Colonic mucosa (tissue), 4 donors: ENCODE results near the gene SLMAP. TPM values are rescaled to one million over a fixed set of nuclear protein-coding genes. Genes with fewer than 3 reads are reported as not detected.
A peak's percentile ranks its signal among the peaks of the same experiment; 100 is the strongest.

Source experiments
- DNase-seq: peaks from one replicate; pipeline ENCODE4 v3.0.0-alpha.2; 2020
- H3K27ac ChIP-seq: fragments of 200-600 bp; one replicate; pipeline ENCODE4 v1.8.0; 2021
- H3K27me3 ChIP-seq: fragments of 200-600 bp; one replicate; pipeline ENCODE4 v1.8.0; 2021
- H3K36me3 ChIP-seq: fragments of 200-600 bp; one replicate; pipeline ENCODE4 v1.8.0; 2021
- H3K4me1 ChIP-seq: fragments of 200-600 bp; one replicate; pipeline ENCODE4 v1.8.0; 2021; ENCODE audit warnings: mild to moderate bottlenecking
- H3K4me3 ChIP-seq: fragments of 200-600 bp; one replicate; pipeline ENCODE4 v1.8.0; 2021
- H3K9ac ChIP-seq, 2 donors: one replicate each; pipeline ENCODE4 v1.7.0; 2013; ENCODE audit warnings: control low read depth in 2 of 2, low read depth in 2 of 2, low read length in 2 of 2
- H3K9me3 ChIP-seq: fragments of 200-600 bp; one replicate; pipeline ENCODE4 v1.8.0; 2021
- intact Hi-C: fragments of 100-400 bp; cut with DNase I; formaldehyde crosslinking; loops from one replicate; pipeline ENCODE4 v1.14.1; 2022
- total RNA-seq, 2 donors: library from RNA; stranded (reverse); fragmentation: NEBNext Ultra II Directional in 1 of 2; extraction: Animal tissue kit (Norgen Biotek cat#: 25700) in 1 of 2; gene quantifications; one replicate each; pipeline ENCODE4 v1.2.1, GENCODE V29; 2021
- TF ChIP-seq, protein P1 (sequence below): fragments of 200-600 bp; IDR thresholded peaks from one replicate; pipeline ENCODE4 v1.8.0; 2022; ENCODE audit warnings: antibody characterized with exemption, mild to moderate bottlenecking
- donor health status: healthy.
- donor health status: DM: no; HTN: no; CAD: no.
- donor health status: DM: no; HTN: no; CAD: no.

SLMAP gene
- total RNA-seq, 2 donors from 2014 or later = 81.1 to 124 TPM

DNA sequence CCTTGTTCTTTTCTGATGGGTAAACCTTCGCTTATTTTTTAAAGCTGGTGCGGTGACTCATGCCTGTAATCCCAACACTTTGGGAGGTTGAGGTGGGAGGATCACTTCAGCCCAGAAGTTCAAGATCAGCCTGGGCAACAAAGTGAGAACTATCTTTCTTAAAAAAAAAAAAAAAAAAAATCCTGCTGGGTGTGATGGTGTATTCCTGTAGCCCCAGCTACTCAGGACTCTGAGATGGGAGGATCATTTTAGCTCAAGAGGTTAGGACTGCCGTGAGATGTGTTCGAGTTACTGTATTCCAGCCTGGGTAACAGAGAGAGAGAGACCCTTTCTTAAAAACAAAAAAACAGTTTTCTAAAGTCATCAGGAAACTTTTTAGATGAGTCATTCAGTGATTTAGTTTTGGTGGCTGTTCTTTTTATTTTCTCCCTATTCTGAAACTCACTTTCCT, 37.7 kb downstream of the SLMAP start:
- H3K4me1 ChIP-seq = no peaks in the 10 kb centered on the region
- H3K27me3 ChIP-seq = no peaks in the 10 kb centered on the region
- H3K4me3 ChIP-seq = no peak overlapping the region
- H3K27ac ChIP-seq = no peak overlapping the region
- H3K9ac ChIP-seq = no peak overlapping the region
- intact Hi-C loops = no loop called here
- TF ChIP-seq, protein P1, sequence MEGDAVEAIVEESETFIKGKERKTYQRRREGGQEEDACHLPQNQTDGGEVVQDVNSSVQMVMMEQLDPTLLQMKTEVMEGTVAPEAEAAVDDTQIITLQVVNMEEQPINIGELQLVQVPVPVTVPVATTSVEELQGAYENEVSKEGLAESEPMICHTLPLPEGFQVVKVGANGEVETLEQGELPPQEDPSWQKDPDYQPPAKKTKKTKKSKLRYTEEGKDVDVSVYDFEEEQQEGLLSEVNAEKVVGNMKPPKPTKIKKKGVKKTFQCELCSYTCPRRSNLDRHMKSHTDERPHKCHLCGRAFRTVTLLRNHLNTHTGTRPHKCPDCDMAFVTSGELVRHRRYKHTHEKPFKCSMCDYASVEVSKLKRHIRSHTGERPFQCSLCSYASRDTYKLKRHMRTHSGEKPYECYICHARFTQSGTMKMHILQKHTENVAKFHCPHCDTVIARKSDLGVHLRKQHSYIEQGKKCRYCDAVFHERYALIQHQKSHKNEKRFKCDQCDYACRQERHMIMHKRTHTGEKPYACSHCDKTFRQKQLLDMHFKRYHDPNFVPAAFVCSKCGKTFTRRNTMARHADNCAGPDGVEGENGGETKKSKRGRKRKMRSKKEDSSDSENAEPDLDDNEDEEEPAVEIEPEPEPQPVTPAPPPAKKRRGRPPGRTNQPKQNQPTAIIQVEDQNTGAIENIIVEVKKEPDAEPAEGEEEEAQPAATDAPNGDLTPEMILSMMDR = no peak
- DNase-seq = no peak
- H3K36me3 ChIP-seq = no peaks in the 10 kb centered on the region
- H3K9me3 ChIP-seq = no peaks in the 10 kb centered on the region

DNA sequence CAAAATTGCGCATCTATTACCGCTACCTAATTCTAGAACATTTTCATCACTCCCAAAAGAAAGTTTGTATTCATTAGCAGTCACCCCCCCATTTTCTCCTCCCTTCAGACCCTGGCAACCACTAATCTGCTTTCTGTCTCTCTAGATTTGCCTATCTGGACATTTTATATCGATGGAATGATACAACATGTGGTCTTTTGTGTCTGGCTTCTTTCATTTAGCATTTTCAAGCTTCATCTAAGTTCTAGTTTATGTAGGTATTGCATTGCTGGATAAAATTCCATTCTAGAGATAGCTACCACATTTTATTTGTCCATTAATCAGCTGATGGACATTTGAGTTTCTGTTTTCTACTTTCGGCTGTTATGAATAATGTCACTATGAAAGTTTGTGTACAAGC, 38.4 kb downstream of the SLMAP start:
- no peak for DNase-seq
- H3K27me3 ChIP-seq = no peaks in the 10 kb centered on the region
- H3K4me3 ChIP-seq = no peak overlapping the region
- no peak overlapping the region for H3K27ac ChIP-seq
- TF ChIP-seq, protein P1 = no peak
- H3K36me3 ChIP-seq = no peaks in the 10 kb centered on the region
- no peaks in the 10 kb centered on the region for H3K9me3 ChIP-seq
- H3K4me1 ChIP-seq = peaks cover 5% of the 10 kb centered on the region
- no peak overlapping the region for H3K9ac ChIP-seq
- intact Hi-C loops = no loop called here

DNA sequence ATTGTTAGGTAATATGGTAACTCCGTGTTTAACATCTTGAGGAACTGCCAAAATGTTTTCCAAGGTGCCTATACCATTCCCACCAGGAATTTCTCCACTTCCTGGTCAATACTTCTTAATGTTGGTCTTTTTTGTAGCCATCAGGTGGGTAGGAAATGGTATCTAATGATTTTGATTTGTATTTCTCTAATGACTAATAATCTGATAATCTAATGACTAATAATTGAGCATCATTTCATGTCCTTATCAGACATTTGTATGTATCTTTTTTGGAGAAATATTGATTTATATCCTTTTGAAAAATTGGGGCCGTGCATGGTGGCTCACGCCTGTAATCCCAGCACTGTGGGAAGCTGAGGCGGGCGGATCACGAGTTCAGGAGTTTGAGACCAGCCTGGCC, 38.8 kb downstream of the SLMAP start:
- Histone ChIP-seq H3K4me3 (no peak overlapping the region), H3K27ac (no peak overlapping the region), H3K4me1 (peaks cover 5% of the 10 kb centered on the region), H3K36me3 (no peaks in the 10 kb centered on the region), H3K9me3 (no peaks in the 10 kb centered on the region), H3K27me3 (no peaks in the 10 kb centered on the region), H3K9ac (no peak overlapping the region)
- intact Hi-C loops = no loop called here
- no peak for DNase-seq
- TF ChIP-seq, protein P1 = no peak

DNA sequence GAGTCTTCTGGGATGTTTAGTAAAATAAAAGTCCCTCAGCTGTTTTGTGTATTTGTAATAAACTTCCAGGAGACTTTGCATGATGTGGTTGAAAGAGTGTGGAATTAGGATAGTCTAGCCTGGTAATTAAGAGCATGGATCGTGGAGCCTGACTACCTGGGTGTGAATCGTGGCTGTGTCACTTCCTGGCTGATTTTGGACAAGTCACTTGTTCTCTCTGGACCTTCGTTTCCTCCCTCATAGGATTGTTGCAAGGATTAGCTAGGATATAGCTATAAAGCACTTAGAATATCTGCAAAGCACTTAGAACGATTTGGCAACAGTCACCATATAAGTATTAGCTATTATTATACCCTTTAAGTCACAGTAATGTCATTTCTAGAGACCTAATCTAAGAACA, 40.2 kb downstream of the SLMAP start:
- Histone ChIP-seq H3K27ac (no peak overlapping the region), H3K4me3 (no peak overlapping the region), H3K4me1 (peaks cover 5% of the 10 kb centered on the region), H3K27me3 (no peaks in the 10 kb centered on the region), H3K9ac (no peak overlapping the region), H3K36me3 (no peaks in the 10 kb centered on the region), H3K9me3 (no peaks in the 10 kb centered on the region)
- DNase-seq = no peak
- TF ChIP-seq, protein P1 = no peak
- intact Hi-C loops = no loop called here

DNA sequence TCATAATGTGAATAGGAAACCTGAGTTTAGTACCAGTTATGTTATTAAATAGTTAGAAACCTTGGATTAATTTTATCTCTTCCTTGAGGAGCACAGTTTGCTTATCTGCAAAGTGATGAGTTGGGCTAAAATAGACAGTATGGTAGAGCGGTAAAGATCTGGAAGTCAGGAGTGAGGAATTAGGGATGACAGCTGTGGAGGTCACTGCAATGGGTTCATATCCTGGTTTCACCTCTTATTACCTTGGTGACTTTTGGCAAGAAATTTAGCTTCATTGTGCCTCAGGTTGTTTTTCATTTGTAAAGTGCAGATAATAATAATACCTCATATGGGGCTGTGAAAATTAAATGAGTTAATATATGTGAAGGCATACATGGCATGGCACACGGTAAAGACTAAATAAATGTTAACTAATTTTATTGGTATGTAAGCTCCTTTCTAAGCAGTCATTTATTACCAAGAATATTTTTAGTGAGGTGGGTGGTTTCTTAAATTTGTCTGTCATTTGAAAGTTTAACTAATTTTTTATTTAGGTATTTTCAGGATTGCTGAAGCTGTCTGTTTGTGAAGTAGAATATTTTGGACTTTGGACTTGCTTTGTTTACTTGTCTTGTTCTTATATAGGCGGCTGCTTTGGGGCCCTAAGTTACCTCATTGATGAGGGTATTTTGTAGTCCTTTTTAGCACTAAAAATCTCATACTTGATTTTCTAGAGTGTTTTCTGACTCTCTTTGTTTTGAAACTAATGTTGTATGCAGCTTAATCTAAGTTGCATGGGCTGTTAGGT, 41.8 kb downstream of the SLMAP start:
- no peak overlapping the region for H3K4me3 ChIP-seq
- H3K4me1 ChIP-seq = peaks cover 15% of the 10 kb centered on the region
- intact Hi-C loops = no loop called here
- H3K9me3 ChIP-seq = no peaks in the 10 kb centered on the region
- H3K9ac ChIP-seq = no peak overlapping the region
- H3K27ac ChIP-seq = peak overlapping the region; percentile 48
- DNase-seq = no peak
- H3K27me3 ChIP-seq = no peaks in the 10 kb centered on the region
- no peaks in the 10 kb centered on the region for H3K36me3 ChIP-seq
- TF ChIP-seq, protein P1 = no peak
